H1 (cell line): Measurements from ENCODE around the gene WDR27. TPM values are rescaled to one million over a fixed set of nuclear protein-coding genes. Genes with fewer than 3 reads are reported as not detected.

Experiments used
- CTCF ChIA-PET: fragments of 300-600 bp; sonication (Branson Sonifier 250); formaldehyde crosslinking; loops from one replicate; lab custom pipeline; 2021; ENCODE audit not compliant: partially characterized antibody; lab: Charles Lee
- POLR2A ChIA-PET: fragments of 300-600 bp; sonication (Branson Sonifier 250); formaldehyde crosslinking; loops from one replicate; lab custom pipeline; 2021; ENCODE audit warnings: inconsistent platforms; ENCODE audit not compliant: partially characterized antibody; lab: Charles Lee
- DNase-seq, 2 experiments: peaks; one replicate each; pipeline versions ENCODE4 v3.0.0 to v3.0.0-alpha.2; 2010 to 2022; ENCODE audit warnings: low spot score in 2 of 2, low read depth in 1 of 2, mixed read lengths in 1 of 2
- FAIRE-seq: peaks from 2 replicates; lab custom pipeline; 2011; peaks lifted over from hg19 to GRCh38; lab: Jason Lieb, UNC
- H2AFZ ChIP-seq: 2 replicates; pipeline ENCODE4 v1.8.1; 2012; ENCODE audit warnings: low read length, inconsistent platforms
- H2AK5ac ChIP-seq: 2 replicates; pipeline ENCODE4 v1.6.1; 2013; ENCODE audit warnings: low read depth, low read length
- H2BK120ac ChIP-seq: replicated peaks from 2 replicates; pipeline ENCODE3; 2013; ENCODE audit warnings: low read depth, low read length, inconsistent platforms
- H2BK12ac ChIP-seq: 2 replicates; pipeline ENCODE4 v1.6.1; 2013; ENCODE audit warnings: low read depth, low read length
- H2BK15ac ChIP-seq: 2 replicates; pipeline ENCODE4 v1.6.1; 2013; ENCODE audit warnings: low read length
- H2BK20ac ChIP-seq: 2 replicates; pipeline ENCODE4 v1.6.1; 2013; ENCODE audit warnings: low read length
- H2BK5ac ChIP-seq: 2 replicates; pipeline ENCODE4 v1.6.1; 2013; ENCODE audit warnings: low read depth, low read length
- H3K14ac ChIP-seq: 2 replicates; pipeline ENCODE4 v1.6.1; 2013; ENCODE audit warnings: inconsistent platforms; ENCODE audit not compliant: insufficient read length
- H3K18ac ChIP-seq: 2 replicates; pipeline ENCODE4 v1.6.1; 2013; ENCODE audit warnings: low read length; ENCODE audit errors: extremely low read depth
- H3K23ac ChIP-seq: 2 replicates; pipeline ENCODE4 v1.6.1; 2013; ENCODE audit warnings: inconsistent platforms; ENCODE audit not compliant: insufficient read length
- H3K23me2 ChIP-seq: 2 replicates; pipeline ENCODE4 v1.6.1; 2013; ENCODE audit warnings: low read depth, low read length
- H3K27ac ChIP-seq: 2 replicates; pipeline ENCODE4 v1.6.1; 2011; ENCODE audit warnings: low read depth, low read length, inconsistent platforms
- H3K27me3 ChIP-seq, 4 experiments: replicated peaks in 1 of 4; 1 replicate in 1 of 4; 2 replicates in 3 of 4; pipeline versions ENCODE4 v1.6.1 to v1.8.1; 2011 to 2013; ENCODE audit warnings: low read length in 3 of 4, mild to moderate bottlenecking in 3 of 4, inconsistent platforms in 2 of 4, mixed read lengths in 2 of 4, moderate library complexity in 1 of 4; ENCODE audit not compliant: control insufficient read depth in 3 of 4, insufficient read depth in 3 of 4; ENCODE audit errors: extremely low read depth in 1 of 4
- H3K36me3 ChIP-seq, 4 experiments: 2 replicates each; pipeline versions ENCODE4 v1.6.1 to v1.8.1; 2011 to 2013; ENCODE audit warnings: mild to moderate bottlenecking in 4 of 4, low read length in 3 of 4, moderate library complexity in 2 of 4, control low read depth in 1 of 4, inconsistent platforms in 1 of 4; ENCODE audit not compliant: insufficient read depth in 4 of 4, control insufficient read depth in 2 of 4
- H3K4ac ChIP-seq: replicated peaks from 2 replicates; pipeline ENCODE3; 2013; ENCODE audit warnings: low read length, low read depth, mixed read lengths, inconsistent platforms; ENCODE audit not compliant: insufficient read length
- H3K4me1 ChIP-seq, 4 experiments: replicated peaks in 1 of 4; 1 replicate in 1 of 4; 2 replicates in 3 of 4; pipeline versions ENCODE4 v1.6.1 to v1.8.1; 2011 to 2013; ENCODE audit warnings: low read length in 3 of 4, inconsistent platforms in 2 of 4, mixed read lengths in 1 of 4; ENCODE audit not compliant: insufficient read depth in 4 of 4, control insufficient read depth in 3 of 4
- H3K4me2 ChIP-seq, 2 experiments: 2 replicates each; pipeline versions ENCODE4 v1.6.1 to v1.8.1; 2011 to 2013; ENCODE audit warnings: low read depth in 2 of 2, low read length in 2 of 2, control low read depth in 1 of 2, inconsistent platforms in 1 of 2, mild to moderate bottlenecking in 1 of 2; ENCODE audit not compliant: insufficient read depth in 1 of 2
- H3K4me3 ChIP-seq, 4 experiments: fragments of 200-600, 300-600 bp in 1 of 4; sonication (generic), shearing (Covaris generic), sonication (Bioruptor Twin) in 1 of 4; 2 replicates each; pipeline versions ENCODE4 v1.5.1 to v1.8.1; 2011 to 2016; ENCODE audit warnings: low read length in 4 of 4, low read depth in 3 of 4, control low read depth in 2 of 4, inconsistent platforms in 2 of 4, mild to moderate bottlenecking in 2 of 4, mixed read lengths in 1 of 4, moderate library complexity in 1 of 4; ENCODE audit not compliant: insufficient read depth in 2 of 4; ENCODE audit errors: extremely low read depth in 1 of 4
- H3K56ac ChIP-seq: replicated peaks from 2 replicates; pipeline ENCODE3; 2013; ENCODE audit warnings: low read depth, mild to moderate bottlenecking, mixed read lengths, low read length, inconsistent platforms; ENCODE audit not compliant: insufficient read length
- H3K79me1 ChIP-seq: 2 replicates; pipeline ENCODE4 v1.6.1; 2013; ENCODE audit warnings: low read depth, low read length, control low read depth
- H3K79me2 ChIP-seq, 2 experiments: 2 replicates each; pipeline versions ENCODE4 v1.6.1 to v1.8.1; 2012 to 2013; ENCODE audit warnings: low read length in 2 of 2, mild to moderate bottlenecking in 2 of 2, inconsistent platforms in 1 of 2; ENCODE audit not compliant: insufficient read depth in 2 of 2, control insufficient read depth in 1 of 2
- H3K9ac ChIP-seq, 4 experiments: replicated peaks in 1 of 4; 1 replicate in 1 of 4; 2 replicates in 3 of 4; pipeline versions ENCODE4 v1.6.1 to v1.8.1; 2011 to 2013; ENCODE audit warnings: low read depth in 3 of 4, low read length in 3 of 4, control low read depth in 2 of 4, mild to moderate bottlenecking in 2 of 4, moderate library complexity in 2 of 4, inconsistent platforms in 1 of 4; ENCODE audit errors: extremely low read depth in 1 of 4
- H3K9me3 ChIP-seq, 2 experiments: 2 replicates each; pipeline versions ENCODE4 v1.6.1 to v1.8.1; 2012 to 2013; ENCODE audit warnings: mild to moderate bottlenecking in 2 of 2, moderate library complexity in 2 of 2, control low read depth in 1 of 2, inconsistent platforms in 1 of 2, low read depth in 1 of 2, low read length in 1 of 2, mixed read lengths in 1 of 2; ENCODE audit not compliant: insufficient read depth in 2 of 2
- H4K20me1 ChIP-seq, 2 experiments: replicated peaks in 1 of 2; 2 replicates each; pipeline versions ENCODE3 to v1.8.1; 2011 to 2013; ENCODE audit warnings: inconsistent platforms in 2 of 2, low read length in 2 of 2, mild to moderate bottlenecking in 1 of 2; ENCODE audit not compliant: insufficient read depth in 2 of 2, control insufficient read depth in 1 of 2
- H4K5ac ChIP-seq: 2 replicates; pipeline ENCODE4 v1.6.1; 2013; ENCODE audit warnings: low read length, low read depth, mixed read lengths, inconsistent platforms; ENCODE audit not compliant: insufficient read length
- H4K8ac ChIP-seq: 2 replicates; pipeline ENCODE4 v1.8.0; 2013; ENCODE audit warnings: mild to moderate bottlenecking, moderate library complexity, low read length, inconsistent platforms; ENCODE audit not compliant: insufficient read depth; ENCODE audit errors: extremely low read depth
- H4K91ac ChIP-seq: replicated peaks from 2 replicates; pipeline ENCODE3; 2013; ENCODE audit warnings: low read length, mixed read lengths, inconsistent platforms; ENCODE audit not compliant: insufficient read length
- CHD2 ChIP-seq: IDR thresholded peaks from 2 replicates; pipeline ENCODE4 v1.6.1; 2012; ENCODE audit warnings: low read length, improper control_type of control experiment
- POLR2A ChIP-seq, 2 experiments: IDR thresholded peaks; 1 replicate in 1 of 2; 2 replicates in 1 of 2; pipeline ENCODE4 v1.6.1; 2011; ENCODE audit warnings: low read depth in 2 of 2, low read length in 2 of 2, mild to moderate bottlenecking in 2 of 2; ENCODE audit errors: control extremely low read depth in 1 of 2
- SP1 ChIP-seq: IDR thresholded peaks from 2 replicates; pipeline ENCODE4 v1.6.1; 2011; ENCODE audit warnings: low read depth, low read length
- SP4 ChIP-seq: IDR thresholded peaks from 2 replicates; pipeline ENCODE4 v1.6.1; 2012; ENCODE audit warnings: low read length, inconsistent platforms
- SUZ12 ChIP-seq: fragments of 200-600 bp; sonication (generic); IDR thresholded peaks from 2 replicates; pipeline ENCODE4 v1.6.1; 2012; ENCODE audit warnings: mild to moderate bottlenecking, inconsistent platforms, low read length, moderate library complexity, mixed read lengths
- WGBS, 2 experiments: shearing (Covaris generic) in 1 of 2; methylation state at CpG; one replicate each; pipeline versions ENCODE4 v1.1.6 to v1.1.7; 2013 to 2015; ENCODE audit warnings: low lambda C conversion rate in 2 of 2, mixed read lengths in 2 of 2, inconsistent platforms in 1 of 2, low coverage in 1 of 2, missing lambda C conversion rate in 1 of 2; ENCODE audit not compliant: insufficient replicate concordance in 2 of 2, insufficient coverage in 1 of 2, insufficient read length in 1 of 2; ENCODE audit errors: extremely low coverage in 1 of 2, missing lambda C conversion rate in 1 of 2; 5-methylcytosine and 5-hydroxymethylcytosine counted together
- polyA plus RNA-seq, 7 experiments: library from polyadenylated mRNA; depleted of rRNA in 3 of 7; stranded (reverse) in 5 of 7; unstranded in 2 of 7; fragments of >200 nt in 5 of 7; fragments of 200-250 nt in 2 of 7; gene quantifications; 1 replicate in 5 of 7; 2 replicates in 1 of 7; 4 replicates in 1 of 7; pipeline versions ENCODE4 v1.2.1 to v1.2.3, GENCODE V29; 2011 to 2013; ENCODE audit warnings: missing spikeins in 2 of 7, mixed read lengths in 2 of 7
- total RNA-seq: library from RNA; stranded (reverse); fragmentation: NEBNext Ultra II Directional; extraction: Animal tissue kit (Norgen Biotek cat#: 25700); gene quantifications from 2 replicates; pipeline ENCODE4 v1.2.1, GENCODE V29; 2021

The WDR27 gene
- total and polyA plus RNA-seq, 2 of the 8 experiments (the other 6 are each of a cell fraction or from before 2014, with no cell fraction given) = 53.6 to 68.6 TPM

DNA sequence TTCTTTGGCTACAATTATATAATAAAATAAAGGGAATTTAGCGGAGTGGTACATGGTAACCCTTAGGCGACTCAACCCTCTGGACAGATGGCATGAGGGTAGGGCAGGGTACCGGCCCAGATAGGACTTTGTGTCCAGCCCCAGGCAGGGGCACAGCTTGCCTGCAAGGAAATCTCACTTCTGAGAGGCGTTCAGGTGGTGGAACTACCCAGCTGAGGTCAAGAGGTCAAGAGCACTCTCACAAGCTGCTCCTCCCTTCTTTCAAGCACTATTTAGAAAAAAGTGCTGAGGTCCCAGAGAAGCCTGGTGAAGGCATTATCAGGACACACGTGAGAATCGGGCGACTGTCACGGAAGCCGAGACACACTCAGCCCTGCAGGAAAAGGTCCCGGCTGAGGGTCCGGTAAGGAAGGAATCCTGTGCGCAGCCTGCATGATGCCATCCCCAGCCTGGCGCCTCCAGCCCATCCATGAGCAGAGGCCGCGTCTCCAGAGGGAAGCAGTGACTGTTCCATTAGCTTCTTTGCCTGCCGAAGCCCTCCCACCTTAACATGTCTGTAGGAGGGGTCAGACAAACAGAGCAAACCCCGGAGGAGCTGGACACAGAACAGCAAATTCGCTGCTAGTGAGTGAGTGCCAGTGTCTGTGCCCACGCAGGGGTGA, 54.8 kb downstream of the WDR27 start:
- peaks cover 0 to 11% (median 7%) of the 10 kb centered on the region in 4 experiments; a peak in 4 of 8 replicates for H3K36me3 ChIP-seq
- H3K4ac ChIP-seq = no peak overlapping the region
- no peak overlapping the region for H2BK12ac ChIP-seq
- H3K56ac ChIP-seq = no peak overlapping the region
- peaks cover 12% of the 10 kb centered on the region; the same call in 1 of the 2 replicates for H3K23me2 ChIP-seq
- H3K27ac ChIP-seq = no peak overlapping the region
- no peak for FAIRE-seq
- no peaks in the 10 kb centered on the region for H3K9me3 ChIP-seq
- H2BK20ac ChIP-seq = no peak overlapping the region
- peaks cover 0 to 2% of the 10 kb centered on the region in 2 experiments for H4K20me1 ChIP-seq
- no peaks in the 10 kb centered on the region for H3K4me1 ChIP-seq
- no peak overlapping the region for H3K14ac ChIP-seq
- H3K79me1 ChIP-seq = no peaks in the 10 kb centered on the region
- TF ChIP-seq POLR2A (IDR thresholded peaks at IDR 0.05; ENCODE audit: control extremely low read depth in 1 of 2, low read depth in 2 of 2, low read length in 2 of 2) = no peak
- no peak for TF ChIP-seq CHD2
- TF ChIP-seq SP4 = no peak
- TF ChIP-seq SUZ12 = no peak
- TF ChIP-seq SP1 = no peak
- no peak overlapping the region for H2BK15ac ChIP-seq
- no peaks in the 10 kb centered on the region for H3K27me3 ChIP-seq
- no peak overlapping the region for H3K18ac ChIP-seq
- no peak overlapping the region for H2BK5ac ChIP-seq
- H4K91ac ChIP-seq = no peak overlapping the region
- H3K4me3 ChIP-seq = no peak overlapping the region
- CTCF ChIA-PET = no interaction called here
- H4K5ac ChIP-seq = no peak overlapping the region
- H3K23ac ChIP-seq = no peak overlapping the region
- DNase-seq = no peak
- no peak overlapping the region for H3K4me2 ChIP-seq
- H3K79me2 ChIP-seq = no peaks in the 10 kb centered on the region
- H2AK5ac ChIP-seq = no peak overlapping the region
- no peak overlapping the region for H2AFZ ChIP-seq
- POLR2A ChIA-PET = interaction anchor here (0.7 to 1.2 kb wide), 2 partner anchors 11 to 24 kb away, joined by 3 read pairs; no protein-coding TSS in a partner anchor
- H3K9ac ChIP-seq = no peak overlapping the region; a peak in 1 of 7 replicates
- no peak overlapping the region for H4K8ac ChIP-seq
- WGBS, 2 experiments = 94% methylated on average over 19 of the region's 19 CpGs; no CpG with 5 or more reads in 1 of the 2 experiments
- H2BK120ac ChIP-seq = no peak overlapping the region
